Rectal smooth muscle tissue (tissue), 1 donor: ENCODE results near the gene ARHGDIG.

ENCODE experiments used
- H3K27ac ChIP-seq: one replicate; pipeline ENCODE4 v1.7.0; 2013; ENCODE audit warnings: low read depth, low read length, inconsistent platforms
- H3K27me3 ChIP-seq: one replicate; pipeline ENCODE4 v1.7.0; 2013; ENCODE audit warnings: low read length; ENCODE audit not compliant: control insufficient read depth, insufficient read depth
- H3K36me3 ChIP-seq: one replicate; pipeline ENCODE4 v1.7.0; 2013; ENCODE audit warnings: low read length; ENCODE audit not compliant: control insufficient read depth, insufficient read depth
- H3K4me1 ChIP-seq: one replicate; pipeline ENCODE4 v1.7.0; 2013; ENCODE audit warnings: low read length; ENCODE audit not compliant: control insufficient read depth, insufficient read depth
- H3K4me3 ChIP-seq: one replicate; pipeline ENCODE4 v1.7.0; 2013; ENCODE audit warnings: low read length
- H3K9ac ChIP-seq: one replicate; pipeline ENCODE4 v1.7.0; 2013; ENCODE audit warnings: low read length

Gene ARHGDIG

GRCh38 chr16:276426-277077 is 3.8 kb upstream of the ARHGDIG start:
- Histone ChIP-seq H3K36me3 (no peaks in the 10 kb centered on the region), H3K27ac (no peak overlapping the region), H3K4me1 (no peaks in the 10 kb centered on the region), H3K9ac (no peak overlapping the region), H3K27me3 (peaks cover 4% of the 10 kb centered on the region), H3K4me3 (no peak overlapping the region)

- H3K4me3 ChIP-seq = no peak overlapping the region
- H3K27me3 ChIP-seq = peaks cover 4% of the 10 kb centered on the region
- H3K4me1 ChIP-seq = no peaks in the 10 kb centered on the region
- H3K9ac ChIP-seq = no peak overlapping the region
- H3K36me3 ChIP-seq = no peaks in the 10 kb centered on the region
- H3K27ac ChIP-seq = no peak overlapping the region
These were observed 1.5 kb upstream of the ARHGDIG start for GRCh38 chr16:278863-279366.

DNA sequence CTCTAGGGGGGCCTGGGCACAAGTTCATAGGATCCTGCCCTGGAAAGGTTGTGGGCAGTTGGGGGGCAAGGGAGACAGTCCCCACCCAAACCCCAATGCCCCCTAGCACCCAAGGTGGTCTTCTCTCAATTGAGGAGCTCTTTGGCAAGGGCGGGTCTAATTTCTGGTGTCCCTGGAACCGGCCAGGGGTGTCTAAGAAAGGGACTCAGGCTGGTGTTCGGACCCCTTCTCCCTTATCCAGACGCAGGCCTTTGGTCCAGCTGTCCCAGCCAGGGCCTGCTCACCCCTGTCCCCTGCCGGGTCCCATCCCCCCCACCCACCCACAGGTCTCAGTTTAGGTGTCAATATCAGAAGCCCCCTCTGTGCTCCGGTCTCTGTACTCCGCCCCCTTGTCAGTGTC is 860 bp upstream of the ARHGDIG start:
- H3K27me3 ChIP-seq = peaks cover 4% of the 10 kb centered on the region

GRCh38 chr16:280005-280460 is 358 bp upstream of the ARHGDIG start:
- no peaks in the 10 kb centered on the region for H3K36me3 ChIP-seq
- H3K4me3 ChIP-seq = no peak overlapping the region
- H3K27me3 ChIP-seq = peaks cover 4% of the 10 kb centered on the region
- H3K27ac ChIP-seq = no peak overlapping the region
- H3K4me1 ChIP-seq = no peaks in the 10 kb centered on the region
- H3K9ac ChIP-seq = no peak overlapping the region

More for the DNA sequence above, 860 bp upstream of the ARHGDIG start:
- H3K27ac ChIP-seq = no peak overlapping the region
- H3K4me1 ChIP-seq = no peaks in the 10 kb centered on the region
- H3K36me3 ChIP-seq = no peaks in the 10 kb centered on the region
- H3K4me3 ChIP-seq = no peak overlapping the region
- no peak overlapping the region for H3K9ac ChIP-seq

DNA sequence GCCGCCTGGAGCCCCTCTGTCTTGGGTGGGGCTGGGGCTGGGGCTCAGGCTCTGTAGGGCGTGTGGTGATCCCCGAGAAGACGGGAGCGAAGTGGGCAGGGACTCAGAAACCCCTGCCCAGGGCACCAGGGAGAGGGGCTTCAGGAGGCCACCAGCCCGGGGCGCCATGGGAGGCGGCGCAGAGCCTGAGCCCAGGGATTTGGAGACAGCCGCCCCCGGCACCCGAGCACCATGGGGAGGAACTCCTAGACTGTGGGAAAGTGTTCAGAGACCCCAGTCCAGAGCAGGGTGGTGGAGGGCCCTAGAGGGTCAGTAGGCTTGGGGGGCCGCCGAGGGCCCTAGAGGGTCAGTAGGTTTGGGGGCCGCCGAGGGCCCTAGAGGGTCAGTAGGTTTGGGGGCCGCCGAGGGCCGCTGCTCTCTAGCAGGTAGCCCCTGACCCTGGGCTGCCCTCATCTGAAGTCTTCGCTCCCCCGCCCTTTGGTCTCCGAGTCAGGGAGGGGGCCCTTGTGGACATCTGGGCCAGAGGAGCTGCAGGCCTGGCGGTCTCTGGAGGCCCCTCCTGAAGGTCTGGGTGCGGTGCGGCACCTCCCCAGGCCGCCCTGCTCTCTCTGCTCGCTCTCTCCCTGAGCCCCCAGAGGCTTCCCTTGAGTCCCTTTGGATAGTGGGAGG is 734 bp downstream of the ARHGDIG start:
- Histone ChIP-seq H3K9ac (no peak overlapping the region), H3K4me3 (no peak overlapping the region), H3K27ac (no peak overlapping the region)

GRCh38 chr16:281660-282255 is 1.4 kb downstream of the ARHGDIG start:
- H3K27ac ChIP-seq = no peak overlapping the region
- H3K27me3 ChIP-seq = peaks cover 4% of the 10 kb centered on the region
- H3K4me3 ChIP-seq = no peak overlapping the region
- H3K9ac ChIP-seq = no peak overlapping the region
- no peaks in the 10 kb centered on the region for H3K4me1 ChIP-seq
- H3K36me3 ChIP-seq = no peaks in the 10 kb centered on the region

More for the DNA sequence above, 734 bp downstream of the ARHGDIG start:
- Histone ChIP-seq H3K27me3 (peaks cover 4% of the 10 kb centered on the region), H3K36me3 (no peaks in the 10 kb centered on the region), H3K4me1 (no peaks in the 10 kb centered on the region)

- no peaks in the 10 kb centered on the region for H3K4me1 ChIP-seq
These were observed 2.1 kb downstream of the ARHGDIG start for GRCh38 chr16:282491-282890.

DNA sequence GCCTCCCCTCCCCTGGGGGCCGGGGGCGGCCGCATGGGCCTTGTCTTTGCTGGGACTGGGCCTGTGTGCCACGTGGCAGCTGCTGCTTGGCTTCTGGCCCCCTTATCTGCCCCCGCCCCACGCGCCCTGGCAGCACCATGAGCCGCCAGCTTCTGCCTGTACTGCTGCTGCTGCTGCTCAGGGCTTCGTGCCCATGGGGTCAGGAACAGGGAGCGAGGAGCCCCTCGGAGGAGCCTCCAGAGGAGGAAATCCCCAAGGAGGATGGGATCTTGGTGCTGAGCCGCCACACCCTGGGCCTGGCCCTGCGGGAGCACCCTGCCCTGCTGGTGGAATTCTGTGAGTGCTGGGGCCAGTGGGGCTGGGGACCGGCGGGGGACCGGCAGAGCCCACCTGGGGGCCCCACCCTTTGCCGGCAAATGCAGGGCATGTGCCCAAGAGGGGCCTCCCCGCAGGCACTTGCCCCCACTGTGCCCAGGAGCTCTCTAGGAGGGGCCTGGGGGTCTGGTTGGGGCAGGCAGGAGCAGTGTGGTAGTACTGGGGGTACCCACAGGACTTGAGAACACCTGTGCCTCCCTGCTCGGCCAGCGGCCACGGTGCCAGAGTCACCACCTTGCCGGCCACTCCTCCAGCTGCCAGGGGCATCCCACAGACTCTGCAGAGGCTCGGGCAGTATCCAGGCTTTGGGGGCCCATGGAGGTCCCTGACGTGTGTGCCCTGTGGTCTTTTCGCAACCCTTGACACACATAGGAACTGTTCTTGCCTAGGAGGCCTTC is 2.8 kb downstream of the ARHGDIG start, which contains the start of gene PDIA2:
TSS of gene PDIA2 (plus strand) at position 132 of the 773 bp plus-strand sequence. CDS start at position 138, 6 bp downstream.
- H3K4me3 ChIP-seq = no peak within 1 kb of the TSS
- peaks cover 3% of the 10 kb centered on the region for H3K36me3 ChIP-seq
- no peak within 1 kb of the TSS for H3K27ac ChIP-seq
- no peak within 1 kb of the TSS for H3K9ac ChIP-seq
- H3K27me3 ChIP-seq = peaks cover 4% of the 10 kb centered on the region
- no peaks in the 10 kb centered on the region for H3K4me1 ChIP-seq

More at GRCh38 chr16:282491-282890, 2.1 kb downstream of the ARHGDIG start:
- no peak overlapping the region for H3K27ac ChIP-seq
- H3K27me3 ChIP-seq = peaks cover 4% of the 10 kb centered on the region
- H3K36me3 ChIP-seq = no peaks in the 10 kb centered on the region
- no peak overlapping the region for H3K9ac ChIP-seq
- H3K4me3 ChIP-seq = no peak overlapping the region

DNA sequence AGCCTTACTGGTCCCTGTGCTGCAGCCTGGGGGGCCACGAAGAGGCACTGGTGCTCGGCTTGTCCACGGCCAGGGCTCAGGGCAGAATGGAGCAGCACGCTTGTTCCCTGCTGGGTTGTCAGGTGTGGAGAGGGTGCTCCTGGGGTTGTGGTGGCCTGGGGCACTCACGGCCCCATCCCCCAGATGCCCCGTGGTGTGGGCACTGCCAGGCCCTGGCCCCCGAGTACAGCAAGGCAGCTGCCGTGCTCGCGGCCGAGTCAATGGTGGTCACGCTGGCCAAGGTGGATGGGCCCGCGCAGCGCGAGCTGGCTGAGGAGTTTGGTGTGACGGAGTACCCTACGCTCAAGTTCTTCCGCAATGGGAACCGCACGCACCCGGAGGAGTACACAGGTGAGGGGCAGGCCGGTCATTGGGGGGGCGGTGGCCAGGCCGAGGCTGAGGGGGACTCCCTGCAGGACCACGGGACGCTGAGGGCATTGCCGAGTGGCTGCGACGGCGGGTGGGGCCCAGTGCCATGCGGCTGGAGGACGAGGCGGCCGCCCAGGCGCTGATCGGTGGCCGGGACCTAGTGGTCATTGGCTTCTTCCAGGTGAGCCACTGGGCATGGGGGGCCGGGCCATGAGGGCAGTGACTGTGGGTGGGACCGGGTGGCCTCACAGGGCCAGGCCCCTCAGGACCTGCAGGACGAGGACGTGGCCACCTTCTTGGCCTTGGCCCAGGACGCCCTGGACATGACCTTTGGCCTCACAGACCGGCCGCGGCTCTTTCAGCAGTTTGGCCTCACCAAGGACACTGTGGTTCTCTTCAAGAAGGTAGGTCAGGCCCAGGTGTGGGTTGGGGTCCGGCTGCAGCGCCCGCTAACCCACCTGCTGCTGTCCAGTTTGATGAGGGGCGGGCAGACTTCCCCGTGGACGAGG is 4.1 kb downstream of the ARHGDIG start:
- no peak overlapping the region for H3K27ac ChIP-seq
- peaks cover 4% of the 10 kb centered on the region for H3K27me3 ChIP-seq
- no peak overlapping the region for H3K9ac ChIP-seq
- H3K4me1 ChIP-seq = no peaks in the 10 kb centered on the region
- H3K36me3 ChIP-seq = peaks cover 3% of the 10 kb centered on the region
- H3K4me3 ChIP-seq = no peak overlapping the region

DNA sequence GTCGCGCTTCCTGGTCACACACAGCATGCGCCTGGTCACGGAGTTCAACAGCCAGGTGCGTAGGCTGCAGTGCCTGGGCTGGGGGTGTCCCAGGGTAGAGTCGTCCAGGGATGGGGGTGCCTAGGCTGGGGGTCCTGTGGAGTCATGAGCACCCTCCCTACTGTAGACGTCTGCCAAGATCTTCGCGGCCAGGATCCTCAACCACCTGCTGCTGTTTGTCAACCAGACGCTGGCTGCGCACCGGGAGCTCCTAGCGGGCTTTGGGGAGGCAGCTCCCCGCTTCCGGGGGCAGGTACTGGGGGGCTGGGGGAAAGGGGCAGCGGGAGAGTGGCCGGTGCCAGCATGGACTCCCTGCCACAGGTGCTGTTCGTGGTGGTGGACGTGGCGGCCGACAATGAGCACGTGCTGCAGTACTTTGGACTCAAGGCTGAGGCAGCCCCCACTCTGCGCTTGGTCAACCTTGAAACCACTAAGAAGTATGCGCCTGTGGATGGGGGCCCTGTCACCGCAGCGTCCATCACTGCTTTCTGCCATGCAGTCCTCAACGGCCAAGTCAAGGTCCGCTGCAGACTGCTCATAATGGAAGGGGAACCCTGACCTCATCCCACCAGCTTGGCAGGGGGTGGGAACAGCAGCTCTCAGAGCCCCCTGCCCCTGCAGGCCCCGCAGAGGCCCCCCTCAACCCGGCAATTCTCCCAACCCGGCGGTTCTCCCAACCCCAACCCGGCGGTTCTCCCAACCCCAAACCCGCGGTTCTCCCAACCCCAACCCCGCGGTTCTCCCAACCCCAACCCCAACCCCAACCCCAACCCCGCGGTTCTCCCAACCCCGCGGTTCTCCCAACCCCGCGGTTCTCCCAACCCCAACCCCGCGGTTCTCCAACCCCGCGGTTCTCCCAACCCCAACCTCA is 5.0 kb downstream of the ARHGDIG start:
- H3K4me1 ChIP-seq = no peaks in the 10 kb centered on the region
- no peak overlapping the region for H3K27ac ChIP-seq
- H3K9ac ChIP-seq = no peak overlapping the region
- H3K27me3 ChIP-seq = peaks cover 4% of the 10 kb centered on the region
- H3K36me3 ChIP-seq = peaks cover 5% of the 10 kb centered on the region
- H3K4me3 ChIP-seq = no peak overlapping the region
